ENCODE data around the gene PPCDC.
"Not testable (repeated sequence)": the region's sequence is repeated elsewhere in the genome, so short reads cannot be mapped to it uniquely, and the experiment has no call there.

DNA sequence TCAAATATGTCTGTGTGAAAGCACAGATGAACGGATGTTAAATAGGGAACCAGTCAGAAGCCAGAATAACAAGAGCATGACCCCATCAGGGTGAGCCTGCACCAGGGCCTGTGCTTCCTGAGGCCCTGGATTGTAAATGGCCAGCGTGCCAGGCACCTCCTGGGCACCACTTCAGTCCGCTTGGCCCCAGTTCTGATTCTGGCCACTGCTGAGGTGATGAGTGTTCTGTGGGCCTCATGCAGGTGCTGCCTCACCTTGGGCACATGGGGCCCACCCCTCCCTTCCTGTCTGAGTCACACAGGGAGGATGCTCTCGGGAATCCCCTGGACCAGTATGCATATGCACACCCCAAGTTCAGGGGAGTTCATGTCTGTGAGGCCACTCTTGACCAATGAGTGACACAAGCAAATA is 54.2 kb downstream of the PPCDC start:
- not testable (repeated sequence) for TF ChIP-seq RARB (CRISPR knock-in tag; IDR thresholded peaks at IDR 0.05); ISL1 (CRISPR knock-in tag; IDR thresholded peaks at IDR 0.05); PATZ1 (CRISPR knock-in tag; IDR thresholded peaks at IDR 0.05; ENCODE audit: borderline replicate concordance); GLIS3 (CRISPR knock-in tag; IDR thresholded peaks at IDR 0.05); ARNTL (CRISPR knock-in tag; IDR thresholded peaks at IDR 0.05; ENCODE audit: borderline replicate concordance, low read depth); ZNF8 (CRISPR knock-in tag; IDR thresholded peaks at IDR 0.05); PPARA (CRISPR knock-in tag; IDR thresholded peaks at IDR 0.05; ENCODE audit: borderline replicate concordance)
